SW480 (cell line): ENCODE measurements around the gene AMZ1.

Experiments used
- DNase-seq: peaks from one replicate; pipeline ENCODE4 v3.0.0-alpha.2; 2016; ENCODE audit warnings: low spot score

AMZ1 gene

DNA sequence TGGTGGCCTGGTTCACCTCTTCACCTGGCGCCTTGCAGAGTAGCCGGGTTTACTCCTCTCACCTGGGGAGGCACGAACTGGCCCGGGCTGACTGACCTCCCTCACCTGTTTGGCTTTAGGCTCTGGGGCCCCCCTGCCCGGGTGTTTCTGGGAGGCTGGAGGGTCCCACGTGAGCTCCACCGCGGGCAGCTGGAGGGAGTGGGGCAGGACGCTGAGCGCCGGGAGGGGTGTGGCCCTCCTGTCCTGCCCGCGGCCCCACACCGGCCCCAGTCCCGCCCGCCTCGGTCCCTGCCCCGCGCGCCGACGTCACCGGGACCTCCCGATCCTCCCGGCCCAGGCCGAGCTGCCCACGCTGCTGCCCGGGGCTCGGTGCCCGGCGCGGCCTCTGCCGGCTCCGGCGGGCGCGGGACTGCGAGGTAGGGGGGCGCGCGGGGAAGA is at the start of gene AMZ1:
TSS of gene AMZ1 (plus strand) at position 322 of the 438 bp plus-strand sequence. CDS start 12,250 bp downstream, outside the sequence.
- DNase-seq, result no peak

GRCh38 chr7:2638224-2638991 is 49.6 kb upstream of the AMZ1 start:
- no peak for DNase-seq

- no peak for DNase-seq
Measured at GRCh38 chr7:2639181-2639681, 48.8 kb upstream of the AMZ1 start.

GRCh38 chr7:2639695-2640481 is 48.1 kb upstream of the AMZ1 start:
- DNase-seq, result no peak

DNA sequence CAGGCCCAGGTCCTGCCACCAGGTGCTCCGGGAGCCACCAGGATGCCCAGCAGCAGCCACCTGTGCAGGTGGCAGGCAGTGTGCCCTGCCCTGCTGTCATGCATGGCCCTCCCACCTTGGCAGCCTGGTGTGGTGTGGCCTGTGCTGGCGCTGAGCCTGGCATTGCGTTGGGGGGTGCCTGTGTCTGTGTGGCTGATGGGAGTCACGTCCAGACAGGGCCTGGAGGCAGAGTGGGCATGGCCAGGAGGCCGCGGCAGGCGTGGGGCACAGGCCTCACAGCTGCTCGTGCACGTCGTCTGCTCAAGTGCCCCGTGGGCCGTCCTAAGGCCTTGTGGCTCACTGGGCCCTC is 47.5 kb upstream of the AMZ1 start:
- no peak for DNase-seq

GRCh38 chr7:2640846-2641316 is 47.1 kb upstream of the AMZ1 start:
- peak; percentile 69 for DNase-seq

DNA sequence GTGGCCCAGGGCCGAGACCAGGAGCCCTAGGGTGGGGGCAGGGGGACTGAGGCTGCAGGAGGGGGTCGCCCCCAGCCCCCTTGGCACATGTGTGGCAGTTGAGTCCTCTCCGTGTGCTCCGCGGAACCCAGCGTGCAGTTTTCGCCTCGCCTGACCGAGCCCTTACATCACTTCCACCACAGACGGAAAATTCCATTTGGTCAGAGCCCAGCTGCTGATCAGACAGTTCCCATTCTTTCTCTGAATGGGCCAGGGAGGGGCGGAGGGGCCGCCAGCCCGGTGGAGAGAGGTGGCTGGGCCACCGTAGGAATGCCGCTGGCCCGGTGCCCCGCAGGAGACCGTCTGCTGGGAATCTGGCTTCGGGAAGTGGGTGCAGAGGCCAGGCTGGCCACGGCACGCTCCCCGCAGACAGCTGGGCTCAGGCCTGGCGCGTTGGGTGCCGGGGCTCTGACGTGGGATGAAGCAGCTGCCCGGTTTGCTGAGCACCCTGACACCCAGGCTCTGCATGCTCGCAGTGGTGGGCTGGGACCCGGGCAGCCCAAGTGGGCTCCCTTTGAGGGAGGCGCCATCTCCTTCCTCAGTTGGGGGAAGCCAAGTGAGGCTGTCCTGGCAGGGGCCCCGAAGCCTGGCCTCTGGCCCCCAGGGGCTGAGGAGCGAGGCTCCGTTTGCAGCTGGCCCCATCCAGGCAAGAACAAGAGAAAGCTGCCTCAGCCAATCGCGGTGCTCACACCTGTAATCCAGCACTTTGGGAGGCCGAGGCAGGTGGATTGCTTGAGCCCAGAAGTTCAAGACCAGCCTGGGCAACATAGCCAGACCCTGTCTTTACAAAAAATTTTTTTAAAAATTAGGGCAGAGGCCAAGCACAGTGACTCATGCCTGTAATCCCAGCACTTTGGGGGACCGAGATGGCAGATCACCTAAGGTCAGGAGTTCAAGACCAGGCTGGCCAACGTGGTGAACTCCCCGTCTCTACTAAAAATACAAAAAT is 46.3 kb upstream of the AMZ1 start:
- peak; percentile 96 for DNase-seq

DNA sequence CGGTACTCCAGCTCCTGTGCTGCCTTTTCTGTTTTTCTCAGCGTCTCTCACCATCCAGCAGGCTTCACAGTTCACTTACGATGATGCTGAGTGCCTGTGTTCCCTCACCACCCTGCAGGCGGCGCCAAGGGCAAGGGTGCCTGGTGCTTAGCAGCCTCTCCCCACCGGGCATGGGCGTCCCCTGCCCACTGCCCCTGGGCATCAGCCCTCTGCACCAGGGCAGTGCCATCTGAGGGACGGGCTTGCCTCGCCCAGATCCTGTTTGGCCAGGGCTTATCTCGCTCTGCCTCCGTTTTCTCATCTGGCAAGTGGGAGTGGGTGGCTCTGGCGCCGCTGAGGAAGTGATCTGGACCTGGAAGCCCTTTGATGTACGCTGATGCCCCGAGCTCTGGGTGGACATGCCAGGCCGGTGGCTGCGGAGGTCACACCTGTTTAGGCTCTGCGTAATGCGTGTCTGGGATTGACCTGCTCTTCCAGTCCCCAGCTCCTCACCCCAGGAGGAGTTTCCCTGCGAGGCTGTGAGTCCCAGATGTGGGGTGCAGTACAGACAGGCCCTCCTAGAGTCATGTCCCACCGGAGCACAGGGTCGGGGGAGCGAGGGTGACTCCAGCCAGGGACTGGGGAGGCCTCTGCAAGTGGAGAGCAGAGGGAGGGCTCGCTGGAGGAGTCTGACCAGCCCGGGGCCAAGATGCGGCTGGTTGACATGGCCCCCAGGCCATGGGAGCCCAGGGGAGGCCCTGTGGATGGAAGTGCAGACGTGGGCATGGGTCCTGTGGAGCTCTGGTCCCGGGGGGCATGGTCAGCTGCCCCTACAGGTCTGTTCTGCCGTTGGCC is 44.4 kb upstream of the AMZ1 start:
- DNase-seq, result no peak

- DNase-seq, result no peak
Measured at GRCh38 chr7:2644220-2644561, 43.8 kb upstream of the AMZ1 start.

GRCh38 chr7:2644562-2645273 is 43.3 kb upstream of the AMZ1 start:
- no peak for DNase-seq

GRCh38 chr7:2645274-2645868 is 42.6 kb upstream of the AMZ1 start:
- no peak for DNase-seq

GRCh38 chr7:2646336-2646679 is 41.7 kb upstream of the AMZ1 start:
- no peak for DNase-seq

DNA sequence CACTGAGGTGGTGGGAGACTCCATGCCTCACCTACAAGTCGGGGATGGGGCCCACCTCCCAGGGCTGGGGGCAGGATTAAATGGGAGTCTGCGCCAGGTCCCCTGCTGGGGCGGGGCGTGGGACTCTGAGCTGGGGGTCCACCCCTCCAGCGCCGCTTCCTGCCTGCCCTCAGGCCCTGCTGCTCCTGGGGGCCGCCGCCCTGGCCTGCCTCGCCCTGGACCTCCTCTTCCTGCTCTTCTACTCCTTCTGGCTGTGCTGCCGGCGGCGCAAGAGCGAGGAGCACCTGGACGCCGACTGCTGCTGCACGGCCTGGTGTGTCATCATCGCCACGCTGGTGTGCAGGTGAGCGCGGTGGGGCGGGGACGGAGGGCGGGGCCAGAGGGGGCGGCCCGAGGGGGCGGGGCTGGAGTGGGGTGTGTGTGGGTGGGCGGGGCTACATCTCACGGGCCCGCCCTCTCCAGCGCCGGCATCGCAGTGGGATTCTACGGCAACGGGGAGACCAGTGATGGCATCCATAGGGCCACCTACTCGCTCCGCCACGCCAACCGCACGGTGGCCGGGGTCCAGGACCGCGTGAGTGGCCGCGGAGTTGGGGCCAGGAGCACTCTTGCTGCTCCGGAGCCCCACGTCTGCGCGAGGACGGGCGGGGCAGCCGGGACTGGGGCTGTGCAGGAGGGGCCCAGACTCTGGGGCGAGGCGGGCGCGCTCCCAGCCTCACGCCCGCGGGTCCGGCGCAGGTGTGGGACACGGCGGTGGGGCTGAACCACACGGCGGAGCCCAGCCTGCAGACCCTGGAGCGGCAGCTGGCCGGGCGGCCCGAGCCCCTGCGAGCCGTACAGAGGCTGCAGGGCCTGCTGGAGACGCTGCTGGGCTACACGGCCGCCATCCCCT is 41.1 kb upstream of the AMZ1 start:
- DNase-seq, result no peak

DNA sequence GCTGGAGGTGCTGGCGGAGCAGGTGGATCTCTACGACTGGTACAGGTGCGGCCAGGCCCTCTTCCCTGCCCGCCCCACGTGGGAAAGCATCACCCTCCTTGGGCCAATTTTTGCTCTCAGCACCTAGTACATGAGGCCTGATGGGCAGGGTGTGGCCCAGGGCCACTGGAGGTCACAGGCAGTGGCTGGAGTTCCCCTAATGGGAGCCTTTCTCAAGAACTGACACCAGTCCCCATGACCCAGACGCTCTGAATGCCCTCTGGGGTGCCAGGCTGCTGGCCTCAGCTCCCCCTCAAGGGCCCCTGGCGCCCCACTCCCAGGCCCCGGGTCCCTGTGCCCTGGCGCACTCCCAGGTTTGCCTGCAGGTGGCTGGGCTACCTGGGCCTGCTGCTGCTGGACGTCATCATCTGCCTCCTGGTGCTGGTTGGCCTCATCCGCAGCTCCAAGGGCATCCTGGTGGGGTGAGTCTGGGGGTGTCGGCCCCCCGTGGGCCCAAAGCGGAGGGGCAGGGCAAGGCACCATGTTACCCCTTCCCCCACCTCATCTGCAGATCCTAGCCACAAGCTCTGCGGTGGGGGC is 40.3 kb upstream of the AMZ1 start:
- no peak for DNase-seq

DNA sequence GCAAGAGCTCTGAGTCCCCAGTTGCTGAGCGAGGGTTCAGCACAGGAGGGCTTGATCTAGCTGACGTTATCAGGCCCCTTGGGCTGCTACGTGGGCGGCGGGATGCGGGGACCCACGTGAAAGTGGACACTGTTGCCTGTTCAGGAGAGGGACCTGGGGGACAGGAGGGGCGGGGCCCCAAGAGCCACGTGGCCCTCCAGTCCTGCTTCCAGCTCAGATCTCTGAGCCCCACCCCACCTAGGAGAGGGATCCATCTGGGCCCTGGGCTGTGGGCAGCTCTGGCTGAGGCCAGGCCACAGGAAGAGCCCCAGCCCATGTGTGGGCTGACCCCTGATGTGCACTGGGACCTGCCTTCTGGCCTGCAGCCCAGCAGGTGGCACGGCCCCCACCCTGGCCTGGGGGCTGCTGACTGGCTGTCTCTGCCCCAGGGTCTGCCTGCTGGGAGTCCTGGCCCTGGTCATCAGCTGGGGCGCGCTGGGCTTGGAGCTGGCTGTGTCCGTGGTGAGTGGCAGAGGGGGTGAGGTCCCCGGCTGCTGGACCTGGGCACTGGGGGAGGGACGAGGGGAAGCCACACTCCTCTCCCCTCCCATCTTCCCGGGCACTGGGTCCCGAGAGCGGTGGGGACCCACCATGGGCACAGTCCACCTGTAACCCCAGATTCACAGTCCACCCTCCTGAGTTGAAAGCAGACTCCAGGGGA is 38.7 kb upstream of the AMZ1 start:
- DNase-seq, result no peak

DNA sequence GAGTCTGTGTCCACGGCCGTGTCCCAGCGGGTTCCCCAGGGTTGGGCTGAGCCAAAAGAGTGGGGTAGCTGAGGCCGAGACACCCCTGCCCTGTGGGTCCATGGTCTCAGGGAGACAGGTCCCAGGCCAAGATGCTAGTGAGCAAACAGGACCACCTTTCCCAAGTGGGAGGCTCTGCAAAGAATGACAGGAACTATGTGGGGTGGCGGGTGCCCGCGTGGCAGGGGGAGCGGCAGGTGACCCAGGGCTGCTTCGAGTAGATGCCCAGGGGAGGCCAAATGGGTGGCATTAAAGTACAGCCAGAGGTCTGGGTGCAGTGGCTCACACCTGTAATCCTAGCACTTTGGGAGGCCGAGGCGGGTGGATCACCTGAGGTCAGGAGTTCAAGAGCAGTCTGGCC is 38.0 kb upstream of the AMZ1 start:
- DNase-seq, result no peak

DNA sequence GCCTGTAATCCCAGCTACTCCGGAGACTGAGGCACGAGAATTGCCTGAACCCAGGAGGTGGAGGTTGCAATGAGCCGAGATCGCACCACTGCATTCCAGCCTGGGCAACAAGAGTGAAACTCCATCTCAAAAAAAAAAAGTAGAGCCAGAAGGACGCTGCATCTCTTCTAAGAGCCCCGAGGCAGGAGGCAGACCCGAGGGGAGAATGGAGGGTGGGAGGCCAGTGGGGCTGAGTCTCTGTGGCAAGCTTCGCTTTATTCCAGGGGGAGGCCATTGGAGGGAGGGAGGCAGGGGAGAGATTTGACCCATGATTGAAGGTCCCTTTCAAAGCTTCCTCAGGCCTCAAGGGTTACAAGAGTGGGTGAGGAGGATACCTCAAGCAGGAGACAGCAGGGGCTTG is 37.6 kb upstream of the AMZ1 start:
- no peak for DNase-seq

DNA sequence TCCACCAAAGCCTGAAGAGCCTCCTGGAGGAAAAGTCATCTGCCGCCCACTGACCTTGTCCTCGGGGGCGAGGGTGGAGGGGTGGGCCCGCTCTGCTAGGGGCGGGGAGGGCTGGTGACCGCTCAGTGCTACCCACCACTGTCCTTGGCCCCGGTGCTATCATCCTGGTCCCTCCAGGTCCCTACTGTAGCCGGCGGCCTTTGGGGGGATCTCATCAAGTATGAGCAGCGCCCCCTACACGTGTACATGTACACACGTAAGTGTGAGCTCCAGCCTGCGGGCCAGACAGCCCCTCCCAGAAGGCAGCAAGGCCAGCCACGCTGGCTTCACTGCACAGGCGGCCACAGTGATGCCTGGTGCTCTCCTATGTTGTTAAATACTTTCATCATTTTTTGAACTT is 36.7 kb upstream of the AMZ1 start:
- no peak for DNase-seq
